Activated CD8-positive, alpha-beta memory T cell treated with anti-CD3 and anti-CD28 coated beads, Interleukin-2, amount 50 U/mL, for 1 hour (primary cell): ENCODE results near the gene KDELR3.

ENCODE experiments used
- DNase-seq: peaks from one replicate; pipeline ENCODE4 v3.0.0-alpha.2; 2020; ENCODE audit errors: extremely low read depth

The KDELR3 gene

DNA sequence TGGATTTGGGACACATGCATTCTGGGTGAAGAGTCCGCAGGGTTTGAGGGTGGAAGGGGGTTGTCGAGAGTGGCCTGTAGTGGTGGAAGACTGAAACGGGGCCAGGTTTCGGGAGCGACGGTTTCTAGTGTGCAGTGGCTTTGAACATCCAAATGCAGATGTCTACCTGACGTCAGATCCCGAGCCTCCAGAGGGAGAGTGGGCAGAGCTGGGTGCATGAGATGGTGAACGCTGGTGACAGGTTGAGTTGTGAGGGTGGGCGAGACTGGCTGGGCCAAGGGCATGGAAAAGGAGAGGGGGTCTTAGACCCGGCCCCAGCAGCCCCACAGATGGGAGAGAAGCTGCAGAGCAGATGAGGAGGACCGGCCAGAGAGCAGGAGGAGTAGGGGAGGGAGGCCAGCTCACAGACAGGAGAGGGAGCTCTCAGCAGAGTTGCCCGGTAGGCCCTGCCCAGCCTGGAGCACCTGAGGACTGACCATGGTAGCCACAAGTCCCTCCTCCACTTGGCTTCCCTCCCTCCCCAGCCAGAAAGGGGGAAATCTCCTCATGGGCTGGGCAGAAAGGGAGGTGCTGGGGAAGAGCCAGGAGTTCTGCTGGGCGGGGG lies 27.0 kb upstream of the KDELR3 start:
- no peak for DNase-seq

DNA sequence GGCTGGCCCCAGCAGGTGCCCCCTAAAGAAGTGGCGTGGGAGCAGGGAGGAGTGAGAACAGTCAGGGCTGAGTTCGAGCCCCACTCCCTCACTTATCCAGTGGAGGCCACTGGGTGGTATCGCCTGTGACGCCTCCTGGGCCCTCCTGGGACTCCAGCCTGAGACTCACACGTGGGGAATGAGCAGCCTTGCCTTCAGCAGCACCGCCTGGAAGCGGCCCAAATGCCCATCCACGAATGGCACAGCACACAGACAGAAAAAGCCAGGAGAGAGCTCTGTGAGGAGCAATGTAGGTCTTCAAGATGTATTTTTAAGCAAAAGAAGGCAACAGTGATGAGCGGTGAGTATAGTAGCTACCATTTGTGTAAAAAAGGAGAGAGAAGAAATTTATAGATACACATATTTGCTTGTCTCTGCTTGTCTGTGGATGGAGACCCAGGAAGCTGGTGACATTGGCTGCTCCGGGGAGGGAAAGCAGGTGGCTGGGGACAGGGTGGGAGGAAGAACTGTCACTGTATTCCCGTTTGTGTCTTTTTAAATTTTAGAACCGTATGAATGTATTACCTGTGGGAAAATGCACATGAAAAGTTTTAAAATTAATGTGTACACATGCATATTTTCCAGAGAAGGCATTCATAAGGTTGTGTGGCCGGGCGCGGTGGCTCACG lies 26.1 kb upstream of the KDELR3 start:
- no peak for DNase-seq

DNA sequence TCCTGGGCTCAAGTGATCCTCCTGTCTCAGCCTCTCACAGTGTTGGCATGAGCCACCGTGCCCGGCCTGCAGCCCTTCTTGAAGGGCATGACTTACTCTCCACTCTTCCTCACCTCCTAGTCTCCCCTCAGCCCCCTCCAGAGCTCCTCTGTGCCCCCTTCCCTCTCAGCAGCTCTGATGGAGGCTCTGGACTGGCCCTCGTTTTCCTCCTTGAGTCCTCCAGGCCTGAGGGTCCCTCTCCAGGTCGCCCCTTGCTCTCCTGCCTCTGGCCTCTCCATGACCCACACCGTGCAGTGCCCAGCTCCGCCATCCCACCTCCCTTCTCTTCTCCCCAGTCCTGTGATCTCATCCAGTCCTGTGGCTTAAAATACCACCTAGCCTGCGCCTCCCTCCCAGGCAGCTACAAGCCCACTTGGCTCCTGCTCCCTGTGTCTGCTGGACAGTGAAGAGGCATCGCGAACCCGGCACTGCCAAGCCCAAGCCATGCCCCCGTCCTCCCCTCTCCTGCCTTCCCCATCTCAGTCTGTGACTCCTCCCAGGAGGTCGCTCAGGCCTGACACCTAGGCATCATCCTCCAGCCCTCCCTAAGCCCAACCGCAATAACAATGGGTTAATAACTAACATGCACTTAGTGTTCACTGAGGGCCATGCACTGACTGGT lies 24.8 kb upstream of the KDELR3 start:
- DNase-seq: no peak

DNA sequence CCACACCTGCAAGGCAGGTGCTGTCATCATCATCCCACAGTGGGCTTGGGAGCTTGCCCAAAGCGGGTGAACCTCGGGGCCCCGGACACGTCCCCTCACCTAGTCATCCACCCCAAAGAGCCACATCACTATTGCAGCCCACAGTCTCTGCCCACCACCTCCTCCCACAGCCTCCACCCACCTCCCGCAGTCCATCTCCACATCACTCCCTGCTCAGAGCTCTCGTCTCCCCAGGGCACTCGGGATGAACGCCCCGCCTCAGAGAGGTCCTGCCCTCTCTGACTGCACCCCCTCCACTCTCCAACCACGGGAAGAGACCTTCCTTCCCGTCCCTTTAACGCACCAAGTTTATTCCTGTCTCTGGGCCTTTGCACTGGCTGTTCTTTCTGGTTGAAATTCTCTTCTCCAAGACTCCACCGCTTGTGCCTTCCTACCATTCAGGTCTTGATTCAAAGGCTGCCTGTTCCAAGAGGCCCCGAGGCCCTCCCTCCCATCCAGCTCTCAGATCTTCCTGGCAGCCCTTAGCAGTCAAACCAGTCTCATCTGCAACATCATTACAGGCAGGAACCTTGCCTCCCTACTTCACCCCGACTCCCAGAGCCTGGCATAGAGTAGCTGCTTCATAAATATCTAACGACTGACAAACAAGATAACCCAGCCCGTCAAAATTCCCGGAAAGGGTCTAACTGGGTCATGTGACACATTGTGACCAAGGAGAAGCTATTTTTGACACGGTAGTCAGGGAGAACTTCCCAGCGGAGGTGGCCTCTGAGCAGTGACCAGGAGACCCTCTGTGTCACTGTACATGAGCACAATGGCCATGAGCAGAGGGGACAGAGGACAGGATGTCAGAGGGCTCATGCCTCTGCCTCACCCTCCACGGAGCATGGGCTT lies 24.0 kb upstream of the KDELR3 start:
- no peak for DNase-seq

DNA sequence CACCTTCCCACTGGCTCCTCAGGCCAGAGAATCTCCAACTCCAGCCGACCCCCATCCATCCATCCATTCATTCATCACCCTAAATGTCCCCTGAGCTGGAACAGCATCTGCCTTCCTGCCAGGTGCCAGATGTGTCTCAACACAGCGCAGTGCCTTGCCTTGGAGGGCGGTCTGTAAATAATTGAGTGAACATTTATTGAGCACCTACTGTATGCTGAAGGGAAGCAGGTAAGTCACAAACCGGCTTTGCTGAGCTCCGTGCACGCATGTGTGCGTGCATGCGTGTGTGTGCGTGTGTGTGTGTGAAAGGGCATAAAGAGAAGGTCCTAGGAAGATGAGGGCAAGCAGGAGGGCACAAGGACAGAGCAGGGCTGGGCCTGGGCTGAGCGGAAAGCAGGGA lies 23.1 kb upstream of the KDELR3 start:
- DNase-seq: no peak

DNA sequence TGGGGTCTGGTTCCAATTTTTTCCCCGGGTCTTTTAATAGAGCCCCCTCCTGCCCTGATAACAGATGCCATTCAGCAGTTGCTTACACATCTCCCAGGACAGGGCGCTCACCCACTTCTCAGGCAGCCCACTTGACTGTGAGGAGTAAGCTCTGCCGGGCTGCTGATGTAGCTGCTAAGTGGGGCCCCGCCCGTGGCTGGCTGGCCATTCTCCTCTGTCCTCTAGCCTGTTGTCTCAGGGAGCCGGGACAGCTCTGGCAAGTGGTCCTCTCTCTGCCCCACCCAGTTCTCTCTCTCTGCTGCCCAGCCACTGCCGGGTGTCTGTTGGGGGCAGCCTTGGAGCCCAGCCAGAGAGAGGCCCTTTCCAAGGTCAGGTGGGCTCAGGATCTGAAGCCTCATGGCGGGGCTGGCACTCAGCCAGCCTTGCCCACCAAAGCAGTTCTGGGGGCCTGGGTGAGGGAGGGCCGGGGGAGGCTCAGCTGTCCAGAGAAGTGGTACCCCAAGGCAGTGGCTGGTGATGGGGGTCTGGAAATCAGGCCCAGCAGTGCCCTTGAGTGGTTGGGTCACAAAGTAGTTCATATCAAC lies 21.8 kb upstream of the KDELR3 start:
- no peak for DNase-seq

DNA sequence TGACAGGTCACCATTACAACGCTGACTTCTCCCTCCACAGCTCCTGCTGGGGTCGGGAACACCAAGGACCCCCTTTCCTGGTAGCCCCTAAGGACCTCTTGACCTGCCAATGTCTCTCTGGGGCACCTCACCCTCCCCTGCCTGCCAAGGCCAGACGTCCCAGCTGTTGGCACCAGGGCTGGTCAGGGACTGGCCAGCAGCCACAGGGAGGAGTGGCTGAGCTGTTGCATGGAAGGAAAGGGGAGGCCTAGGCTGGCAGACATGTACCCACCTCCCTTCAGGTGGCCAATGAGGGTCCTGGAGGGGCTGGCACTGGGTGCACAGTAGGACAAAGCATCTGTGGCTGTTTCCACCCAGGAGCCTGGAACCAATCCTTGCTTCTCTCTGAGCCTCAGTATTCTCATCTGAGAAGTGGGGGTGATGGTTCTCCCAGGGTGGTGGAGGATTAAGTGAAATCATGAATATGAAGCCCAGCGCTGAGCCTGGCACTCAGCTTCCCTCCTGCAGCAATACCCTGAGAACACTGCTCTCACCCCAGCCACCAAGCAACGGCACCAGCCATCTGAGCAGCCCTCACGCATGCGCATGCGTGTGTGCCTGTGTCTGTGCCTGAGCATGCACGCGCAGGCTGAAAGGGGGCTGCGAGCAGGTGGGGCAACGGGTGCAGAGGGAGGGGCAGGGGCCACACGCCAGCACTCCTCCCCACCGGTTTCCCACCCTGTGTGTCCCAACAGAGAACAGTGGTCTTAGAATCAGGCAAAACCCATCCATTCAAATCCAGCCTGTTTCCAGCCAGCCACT lies 18.8 kb upstream of the KDELR3 start:
- DNase-seq: no peak

DNA sequence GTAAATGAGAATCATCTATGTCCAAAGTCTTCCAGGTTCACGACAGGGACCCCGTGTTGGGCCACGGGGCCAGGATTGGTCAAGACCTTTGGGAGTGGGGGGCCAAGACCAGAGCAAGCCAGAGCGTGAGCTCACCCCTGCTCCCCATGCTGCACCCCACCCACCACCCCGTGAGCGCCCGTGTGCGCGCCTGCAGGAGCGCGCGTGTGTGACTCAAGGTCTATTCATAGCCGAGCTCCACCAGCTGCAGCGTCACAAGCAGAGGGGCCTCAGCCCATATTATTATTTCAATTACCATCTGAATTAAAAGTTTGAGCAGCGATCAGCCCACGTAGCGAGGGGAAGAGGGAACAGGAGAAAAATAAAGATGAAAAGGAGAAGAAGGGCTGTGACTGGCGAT lies 18.1 kb upstream of the KDELR3 start:
- DNase-seq: no peak

DNA sequence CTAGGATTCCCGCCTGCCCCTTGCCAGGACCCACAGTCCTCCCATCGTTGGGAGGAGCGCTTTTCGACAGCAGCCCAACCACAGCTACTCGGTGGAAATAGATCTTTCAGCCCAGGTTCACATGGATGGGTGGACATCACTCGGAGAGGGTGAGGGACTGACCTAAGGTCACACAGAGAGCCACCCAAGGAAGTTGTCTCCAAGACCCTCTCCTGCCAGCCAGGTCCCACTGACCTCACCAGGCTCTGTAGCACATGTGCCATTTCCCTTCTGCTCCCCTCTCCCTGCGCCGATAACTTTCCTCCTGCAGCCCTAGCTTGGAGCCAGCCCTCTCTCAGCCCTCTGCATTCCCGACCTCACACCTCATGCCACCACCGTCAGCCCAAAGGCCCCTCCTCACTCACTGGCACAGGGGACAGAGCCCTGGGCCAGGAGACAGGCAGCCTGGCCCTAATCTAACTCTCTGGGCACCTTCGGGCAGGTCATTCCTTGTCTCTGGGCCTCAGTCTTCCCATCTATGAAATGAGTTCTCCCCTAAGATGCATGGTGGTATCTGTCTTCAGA lies 17.6 kb upstream of the KDELR3 start:
- no peak for DNase-seq

DNA sequence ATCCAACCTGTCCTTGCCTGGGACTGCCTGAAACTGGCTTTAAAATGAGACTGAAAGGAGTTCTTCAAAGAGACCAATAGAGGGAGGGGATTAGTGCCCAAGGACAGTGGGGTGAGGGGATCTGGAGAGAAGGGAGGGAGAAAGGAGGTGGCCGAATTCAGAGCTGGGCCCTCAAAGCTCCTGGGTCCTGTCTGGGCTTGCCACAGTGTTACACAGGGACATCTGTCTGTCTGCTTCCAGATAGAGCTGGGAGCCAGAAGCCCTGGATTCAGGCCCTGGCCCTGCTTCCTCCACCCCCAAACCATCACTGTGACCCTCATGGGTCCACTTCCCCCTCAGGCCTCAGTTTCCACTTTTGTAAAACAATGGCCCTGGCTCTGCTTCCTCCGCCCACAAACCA lies 16.5 kb upstream of the KDELR3 start:
- DNase-seq: no peak

DNA sequence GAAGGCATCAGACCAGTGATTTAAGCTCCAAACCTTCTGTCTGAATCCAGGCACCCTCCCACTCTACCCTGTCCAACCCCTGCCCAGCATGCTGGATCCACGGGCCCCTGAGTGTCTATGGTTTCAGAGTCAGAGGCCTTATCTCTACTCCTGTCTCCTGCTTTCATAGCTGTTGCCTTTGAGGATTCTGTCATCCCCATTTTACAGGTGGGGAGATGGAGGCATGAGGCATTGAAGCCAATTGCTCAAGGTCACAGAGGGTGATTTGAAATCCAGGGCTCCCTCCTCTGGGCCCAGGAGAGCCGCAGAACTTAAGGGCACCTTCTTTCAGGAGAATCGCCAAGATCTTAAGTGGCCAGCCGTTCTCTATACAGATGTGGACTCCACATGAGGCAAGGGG lies 16.0 kb upstream of the KDELR3 start:
- no peak for DNase-seq

DNA sequence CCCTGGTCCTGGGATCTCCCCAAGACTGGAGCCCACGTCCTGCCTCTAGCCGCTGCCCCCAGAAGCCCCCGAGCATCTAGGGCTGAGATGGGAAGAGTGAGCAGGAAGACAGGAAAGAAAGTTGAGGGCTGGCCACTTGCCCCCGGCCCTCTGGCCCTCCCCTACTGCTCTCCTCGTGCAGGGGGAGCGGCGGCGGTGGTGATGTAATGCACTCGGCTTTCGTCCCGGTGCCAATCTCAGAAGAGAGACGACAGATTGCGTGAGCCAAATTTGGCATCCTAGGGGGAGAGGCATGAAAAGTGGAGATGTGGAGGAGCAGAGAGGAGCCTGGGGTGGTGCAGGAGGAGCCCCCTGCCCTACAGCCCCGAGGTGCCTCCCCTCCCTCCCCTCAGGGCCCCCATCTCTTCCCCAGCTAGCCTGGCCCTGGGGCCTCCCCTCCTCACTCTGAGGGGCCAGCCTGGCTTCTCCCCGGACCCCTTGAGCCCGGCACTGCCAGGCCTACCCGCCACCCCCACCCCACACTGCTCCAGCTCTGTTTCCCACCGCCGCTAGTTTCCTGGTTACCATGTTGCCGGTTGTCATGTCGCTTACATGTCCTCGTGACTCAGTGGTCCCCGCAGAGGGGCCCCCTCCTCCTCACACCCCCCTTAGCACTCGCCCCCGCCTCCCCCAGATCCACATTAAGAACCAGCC lies 15.4 kb upstream of the KDELR3 start:
- DNase-seq: no peak

DNA sequence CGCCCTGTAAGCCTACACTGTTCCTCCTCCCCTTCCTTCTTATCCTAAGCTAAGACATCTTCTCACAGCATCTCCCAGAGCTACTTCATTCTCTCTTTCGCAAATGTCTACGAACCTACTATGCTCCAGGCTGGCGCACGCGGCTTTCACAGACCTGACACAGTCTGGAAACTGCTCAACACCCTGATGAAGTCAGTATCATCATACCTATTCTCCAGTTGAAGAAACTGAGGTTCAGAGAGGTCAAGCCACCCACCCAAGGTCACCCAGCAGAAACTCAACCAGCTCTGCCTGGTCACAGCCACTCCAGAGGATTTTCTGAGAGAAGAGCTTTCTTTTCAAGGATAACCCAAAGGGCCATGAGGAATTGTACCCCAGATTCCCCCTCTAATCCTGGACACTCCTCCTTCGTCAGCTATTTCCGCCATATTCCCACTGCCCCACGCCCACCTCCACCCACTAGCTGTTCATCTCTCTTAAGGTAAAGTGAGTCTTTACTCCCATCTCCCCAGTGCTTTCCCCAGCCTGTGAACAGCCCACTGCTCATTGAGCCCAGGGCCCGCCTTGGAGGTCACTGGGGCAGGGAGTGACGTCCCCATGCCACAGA lies 14.7 kb upstream of the KDELR3 start:
- DNase-seq: no peak

DNA sequence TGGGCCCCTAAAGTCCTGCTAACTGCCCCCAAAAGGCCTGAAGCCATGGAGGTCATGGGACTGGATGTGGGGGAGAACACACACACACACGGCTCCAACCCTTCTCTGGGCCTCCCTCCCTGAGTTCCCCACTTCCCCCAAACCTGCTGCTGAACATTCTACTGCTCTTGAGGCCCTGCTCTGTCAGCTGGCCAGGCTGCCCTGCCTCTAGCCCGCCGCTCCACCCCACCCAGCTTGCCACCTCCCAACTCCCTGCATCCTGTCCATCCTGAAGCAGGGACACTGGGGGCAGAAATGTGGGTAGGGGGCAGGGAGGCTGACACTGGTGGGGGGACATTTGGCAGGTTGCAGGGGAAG lies 13.9 kb upstream of the KDELR3 start:
- no peak for DNase-seq

DNA sequence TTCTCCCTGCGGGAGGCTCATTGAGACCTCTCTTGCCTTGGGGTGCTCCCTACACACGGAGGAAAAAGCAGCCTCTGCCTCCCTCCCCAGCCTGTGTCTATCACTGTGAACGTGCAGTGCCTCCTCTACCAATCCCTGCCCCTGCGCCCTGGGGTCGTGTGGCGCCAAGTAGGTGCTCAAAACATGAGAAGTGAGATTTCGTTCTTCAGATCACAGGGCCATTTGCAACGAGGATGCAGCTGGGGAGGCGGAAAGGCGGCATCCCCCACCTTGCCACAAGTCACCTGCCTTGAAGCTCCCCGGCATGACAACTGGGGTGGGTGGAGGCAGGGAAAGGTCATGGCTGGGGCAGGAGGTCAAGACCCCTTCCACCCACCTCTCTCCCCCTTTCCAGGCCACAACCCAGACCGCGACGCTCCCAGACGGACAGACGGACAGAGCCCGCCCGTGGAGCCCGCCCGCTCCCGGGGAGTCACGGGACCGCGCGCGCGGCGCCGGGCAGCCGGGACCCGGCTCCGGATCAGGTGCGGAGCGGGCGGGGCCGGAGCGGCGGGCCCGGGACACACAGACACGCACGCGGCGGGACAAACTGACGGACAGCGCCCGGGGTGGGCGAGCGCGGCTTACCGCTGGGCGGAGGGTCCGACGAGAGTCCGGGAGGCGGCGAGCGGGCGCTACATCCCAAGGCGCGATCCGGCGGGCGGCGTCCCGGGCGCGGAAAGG lies 13.4 kb upstream of the KDELR3 start:
- DNase-seq: no peak

DNA sequence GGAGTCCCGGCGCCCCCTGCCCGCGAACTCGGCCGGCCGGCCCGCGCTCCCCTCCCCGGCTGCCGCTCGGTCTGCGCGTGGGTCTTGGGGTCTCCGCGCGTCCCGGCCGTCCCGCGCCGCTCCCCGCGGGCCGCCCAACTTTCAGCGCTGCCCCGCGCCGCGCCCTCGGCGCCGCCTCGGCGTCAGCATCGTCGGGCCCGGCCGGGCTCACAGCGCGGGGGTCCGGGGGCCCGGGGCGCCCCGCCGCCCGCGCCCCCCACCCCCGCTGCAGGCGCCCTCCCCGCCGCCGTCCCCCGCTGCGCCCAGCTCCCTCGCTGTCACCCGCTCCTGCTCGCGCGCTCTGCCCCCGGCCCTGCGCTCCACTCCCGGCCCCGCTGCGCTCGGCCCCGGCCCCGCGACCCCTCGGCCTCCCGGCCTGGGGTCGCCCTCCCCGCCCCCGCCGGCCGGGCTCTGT lies 12.8 kb upstream of the KDELR3 start, which contains the start of gene KCNJ4:
Gene KCNJ4 (minus strand): TSS at position 124 of the 454 bp plus-strand sequence. CDS start 27,067 bp downstream, outside the sequence.
- DNase-seq: no peak

DNA sequence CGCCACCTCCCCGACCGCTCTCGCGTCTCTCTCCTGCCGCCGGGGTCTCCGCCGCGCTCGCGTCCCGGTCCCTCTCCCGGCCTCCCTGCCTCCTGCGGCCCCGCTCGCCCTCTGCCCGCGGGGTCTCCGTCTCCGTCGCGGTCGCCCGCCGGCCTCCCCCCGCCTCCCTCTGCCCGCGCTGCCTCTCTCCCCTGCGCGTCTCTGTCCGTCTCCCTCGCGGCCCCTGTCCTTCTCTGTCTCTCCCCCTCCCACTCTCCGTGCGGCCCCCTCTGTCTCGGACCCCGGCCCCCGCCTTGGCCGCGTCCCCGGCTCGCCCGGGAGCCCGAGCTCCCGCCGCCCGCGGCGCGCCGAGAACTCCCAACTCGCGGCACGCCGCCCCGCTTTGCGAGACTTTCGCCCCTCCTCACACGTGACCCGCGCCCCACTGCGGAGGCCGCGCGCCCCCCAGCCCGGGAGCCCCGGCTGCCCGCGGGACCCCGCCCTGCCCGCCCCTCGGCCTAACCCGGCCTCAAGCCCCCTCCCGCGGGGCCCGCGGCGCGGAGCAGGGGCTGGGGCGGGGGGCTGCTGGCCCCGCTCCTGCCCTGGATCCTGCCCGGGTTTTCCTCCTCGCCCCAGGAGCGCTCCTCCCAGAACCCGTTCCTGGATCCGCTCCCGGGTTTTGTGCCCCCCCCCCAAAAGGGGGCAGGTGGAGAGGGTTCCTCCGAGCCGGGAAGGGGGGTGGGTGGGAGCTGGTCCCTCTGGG lies 12.2 kb upstream of the KDELR3 start:
- DNase-seq: no peak

DNA sequence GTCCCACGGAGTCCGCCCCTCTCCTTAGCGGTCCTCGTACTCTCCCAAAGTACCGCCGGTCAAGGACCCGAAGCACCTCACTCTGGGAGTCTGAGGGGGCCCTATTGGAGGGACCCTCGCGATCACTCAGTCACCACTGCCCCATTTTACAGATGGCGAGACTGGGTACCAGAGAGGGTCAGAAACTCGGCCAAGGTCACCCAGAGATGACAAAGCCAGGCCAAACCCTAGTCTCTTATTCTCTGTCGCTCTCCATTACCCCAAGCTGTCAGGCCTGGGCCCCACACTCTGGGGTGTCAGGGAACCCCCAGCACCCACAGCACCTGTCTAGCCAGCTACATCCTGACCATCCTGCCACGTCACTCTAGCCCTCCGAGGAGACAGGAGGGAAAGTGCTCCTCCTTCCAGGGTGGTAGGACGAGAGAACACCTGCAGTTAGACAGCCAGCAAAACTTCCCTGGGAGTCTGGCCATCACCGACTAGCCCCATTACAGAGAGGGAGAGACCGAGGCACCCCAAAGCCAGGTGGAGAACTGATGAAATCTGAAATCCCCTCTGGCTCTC lies 11.5 kb upstream of the KDELR3 start:
- no peak for DNase-seq
